Activated CD4-positive, alpha-beta T cell treated with anti-CD3 and anti-CD28 coated beads, Interleukin-2, amount 10 ng/mL, durations not matched to agents 24 days and 14 days (primary cell): ENCODE measurements around the gene PDLIM4. TPM values are rescaled to one million over a fixed set of nuclear protein-coding genes. Genes with fewer than 3 reads are reported as not detected.

Experiments used
- DNase-seq: peaks from one replicate; pipeline ENCODE4 v3.0.0; 2022
- H3K27ac Mint-ChIP-seq: one replicate; pipeline ENCODE4 v1.8.0; 2022; ENCODE audit warnings: mild to moderate bottlenecking, mixed read lengths
- H3K27me3 Mint-ChIP-seq: one replicate; pipeline ENCODE4 v1.8.0; 2022; ENCODE audit warnings: mixed read lengths
- H3K36me3 Mint-ChIP-seq: one replicate; pipeline ENCODE4 v1.8.0; 2022; ENCODE audit warnings: low read depth, mild to moderate bottlenecking, mixed read lengths
- H3K4me1 Mint-ChIP-seq: one replicate; pipeline ENCODE4 v1.8.0; 2021; ENCODE audit warnings: mixed read lengths
- H3K4me3 Mint-ChIP-seq: one replicate; pipeline ENCODE4 v1.8.0; 2022; ENCODE audit warnings: mild to moderate bottlenecking, moderate library complexity, mixed read lengths
- H3K9me3 Mint-ChIP-seq: one replicate; pipeline ENCODE4 v1.8.0; 2021; ENCODE audit warnings: mixed read lengths
- intact Hi-C: fragments of 100-400 bp; cut with micrococcal nuclease; formaldehyde crosslinking; loops from one replicate; pipeline ENCODE4 v1.15.1; 2023
- total RNA-seq: library from RNA; stranded (reverse); gene quantifications from 2 replicates; pipeline ENCODE4 v1.2.3, GENCODE V29; 2022

PDLIM4 gene
- total RNA-seq, 1 donor from 2014 or later: 0.72 TPM

DNA sequence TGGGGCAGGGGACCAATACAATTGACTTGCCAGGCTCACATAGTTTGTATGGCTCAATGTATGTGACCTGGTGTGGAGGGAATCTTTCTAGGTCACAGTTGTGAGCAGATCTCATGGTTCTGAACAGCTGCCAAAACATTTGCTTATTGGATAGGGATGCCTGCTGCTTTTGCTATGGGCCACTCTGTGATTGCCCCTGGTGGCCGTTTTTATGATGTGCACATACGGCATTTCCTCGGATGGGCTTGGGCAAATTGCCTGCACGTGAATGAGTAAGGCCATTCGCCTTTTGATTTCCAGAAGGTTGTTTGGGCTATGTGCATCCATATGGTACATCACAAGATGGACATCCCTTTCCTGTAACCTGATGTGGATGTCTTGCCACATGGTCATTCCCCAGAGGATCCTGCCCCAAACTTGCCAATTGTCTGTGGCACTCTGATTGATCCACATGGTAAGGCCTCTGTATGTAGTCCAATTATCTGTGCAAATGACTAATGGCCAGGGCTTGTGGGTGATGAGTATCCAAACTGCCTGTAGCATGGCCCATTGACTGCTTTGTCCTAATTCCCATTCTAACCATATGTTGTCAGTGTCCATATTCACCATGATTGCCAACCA is 26.0 kb downstream of the PDLIM4 start:
- intact Hi-C loops: no loop called here
- Mint-ChIP-seq H3K9me3 (no peaks in the 10 kb centered on the region), H3K4me1 (no peaks in the 10 kb centered on the region), H3K27ac (no peak overlapping the region), H3K4me3 (no peak overlapping the region), H3K27me3 (peaks cover 12% of the 10 kb centered on the region), H3K36me3 (no peaks in the 10 kb centered on the region)
- no peak for DNase-seq

DNA sequence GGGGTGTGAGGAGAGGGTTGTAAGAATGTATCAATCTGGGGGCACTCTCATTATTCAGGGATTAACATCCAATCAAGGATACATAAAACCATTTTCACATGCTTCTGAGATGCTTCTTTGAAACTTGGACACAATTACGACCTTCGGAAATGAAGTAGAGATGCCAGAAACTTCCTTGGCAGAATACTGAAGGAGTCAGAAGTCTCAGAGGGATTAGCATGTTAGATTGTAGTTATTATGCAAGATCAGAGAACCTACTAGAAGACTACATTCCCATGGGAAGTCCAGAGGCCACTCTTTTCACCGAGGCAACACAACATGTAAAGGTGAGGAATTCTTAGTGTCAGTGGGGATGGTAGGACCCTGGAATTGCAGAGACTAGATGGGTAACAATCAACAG is 31.6 kb downstream of the PDLIM4 start:
- no peaks in the 10 kb centered on the region for H3K36me3 Mint-ChIP-seq
- intact Hi-C loops: no loop called here
- peaks cover 3% of the 10 kb centered on the region for H3K27me3 Mint-ChIP-seq

DNA sequence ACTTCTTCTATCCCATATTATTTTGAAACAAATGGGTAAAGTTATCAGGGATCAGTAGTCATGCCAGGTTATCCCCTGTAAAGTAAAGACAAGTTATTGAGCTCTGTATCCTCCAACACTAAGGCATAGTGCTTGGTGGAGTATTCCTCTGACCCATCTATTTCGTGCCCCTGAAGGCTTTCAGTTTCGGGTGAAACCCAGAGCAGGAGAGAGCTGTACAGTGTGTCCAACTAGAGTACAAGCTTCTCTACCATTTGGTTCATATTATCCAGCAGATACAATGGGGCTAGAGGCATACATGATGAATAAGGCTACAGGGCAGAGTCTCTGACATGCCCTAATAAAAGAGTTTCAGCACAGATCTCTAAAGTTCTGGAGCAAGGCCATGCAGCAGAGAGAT is 33.5 kb downstream of the PDLIM4 start:
- Mint-ChIP-seq H3K27me3 (peaks cover 4% of the 10 kb centered on the region), H3K36me3 (no peaks in the 10 kb centered on the region), H3K9me3 (no peaks in the 10 kb centered on the region), H3K4me3 (no peak overlapping the region), H3K27ac (no peak overlapping the region), H3K4me1 (peaks cover 21% of the 10 kb centered on the region)
- intact Hi-C loops: loop anchor here (5.0 kb wide), 2 partner anchors 206 to 219 kb away; partner anchors contain the start of gene CSF2
- DNase-seq: no peak

More for the DNA sequence above, 31.6 kb downstream of the PDLIM4 start:
- Mint-ChIP-seq H3K4me1 (peaks cover 6% of the 10 kb centered on the region), H3K9me3 (no peaks in the 10 kb centered on the region), H3K4me3 (no peak overlapping the region), H3K27ac (no peak overlapping the region)
- no peak for DNase-seq

DNA sequence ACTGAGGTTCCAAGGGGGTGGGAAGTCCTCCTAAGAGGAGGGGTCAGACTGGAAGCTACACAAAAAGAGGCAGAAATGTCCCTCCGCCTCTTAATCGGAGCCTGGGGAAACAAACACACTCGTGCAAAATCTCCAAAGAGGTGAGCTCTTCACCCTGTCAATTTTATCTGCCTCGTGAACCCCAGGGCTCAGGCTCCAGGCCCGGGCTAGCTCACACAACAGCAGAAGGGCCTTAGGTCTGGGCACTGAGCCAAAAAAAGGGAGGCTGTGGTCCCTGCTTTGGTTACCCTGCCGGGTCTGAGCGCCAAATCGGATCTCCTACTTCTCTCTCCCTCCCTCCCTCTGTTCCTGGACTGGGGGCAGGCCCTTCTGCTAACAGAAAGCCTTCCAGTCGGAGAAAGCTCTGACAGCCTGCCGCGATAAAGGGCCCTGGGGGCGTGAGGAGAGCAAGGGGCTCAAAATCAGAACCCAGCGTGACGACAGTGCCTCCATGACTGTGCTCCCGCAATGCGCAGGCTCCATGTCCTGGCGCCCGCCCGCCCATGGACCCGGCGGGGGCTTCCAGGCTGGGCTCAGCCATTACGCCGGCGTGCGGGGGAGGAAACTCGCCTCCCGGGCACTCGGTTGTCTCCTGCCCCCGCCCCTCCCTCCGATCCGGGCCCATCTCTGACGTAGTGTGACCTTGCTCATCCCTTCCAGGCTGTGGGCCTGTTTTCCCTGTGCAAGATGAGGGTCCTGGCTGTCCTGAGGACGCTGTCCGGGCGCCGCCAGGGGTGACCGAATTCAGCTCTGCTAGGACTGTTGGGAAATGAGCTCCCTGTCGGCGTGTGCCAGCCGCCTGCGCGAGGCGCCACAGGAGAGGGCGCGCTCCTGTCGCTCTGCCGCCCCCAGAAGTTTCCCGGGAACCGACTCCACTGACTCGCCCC is 35.8 kb downstream of the PDLIM4 start:
- intact Hi-C loops: loop anchor here (2.0 to 5.0 kb wide), 3 partner anchors 204 to 733 kb away; partner anchors contain the start of genes CSF2 and ZCCHC10
- DNase-seq: peak; percentile 88

DNA sequence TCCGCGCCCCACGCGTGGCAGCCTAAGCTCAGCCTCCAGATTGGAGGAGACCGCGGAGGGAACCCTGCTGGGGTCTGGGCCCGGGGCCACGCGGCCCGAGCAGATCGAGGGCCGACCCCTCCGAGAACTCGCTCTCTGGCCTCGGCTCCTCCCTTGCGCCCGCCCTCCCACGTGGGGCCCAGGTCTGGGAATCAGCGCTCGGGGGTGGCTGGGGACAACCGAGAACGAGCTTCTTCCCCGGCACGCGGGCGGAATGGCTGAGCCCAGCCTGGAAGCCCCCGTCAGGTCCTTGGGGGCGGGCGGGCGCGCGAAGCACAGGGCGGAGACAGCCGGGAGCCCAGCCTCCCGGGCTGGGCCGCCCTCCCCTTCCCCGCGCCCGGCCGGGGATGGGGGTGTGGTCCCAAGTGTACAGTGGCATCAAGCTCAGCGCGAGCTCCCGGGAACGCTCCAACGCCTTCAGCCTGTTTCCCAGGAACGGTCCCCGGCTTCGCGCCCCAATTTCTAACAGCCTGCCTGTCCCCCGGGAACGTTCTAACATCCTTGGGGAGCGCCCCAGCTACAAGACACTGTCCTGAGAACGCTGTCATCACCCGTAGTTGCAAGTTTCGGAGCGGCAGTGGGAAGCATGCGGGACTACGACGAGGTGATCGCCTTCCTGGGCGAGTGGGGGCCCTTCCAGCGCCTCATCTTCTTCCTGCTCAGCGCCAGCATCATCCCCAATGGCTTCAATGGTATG is 36.7 kb downstream of the PDLIM4 start, which contains the start of gene SLC22A4:
Gene SLC22A4 (plus strand): TSS at position 403 of the 736 bp plus-strand sequence. CDS start 223 bp downstream, at position 626.
- peak; percentile 92 for DNase-seq
- Mint-ChIP-seq H3K27ac (peak within 1 kb of the TSS; percentile 94), H3K27me3 (peaks cover 5% of the 10 kb centered on the region), H3K9me3 (no peaks in the 10 kb centered on the region), H3K4me1 (peaks cover 30% of the 10 kb centered on the region), H3K36me3 (no peaks in the 10 kb centered on the region), H3K4me3 (peak within 1 kb of the TSS; percentile 96)
- intact Hi-C loops: loop anchor here (1.0 to 5.0 kb wide), 6 partner anchors 33 to 733 kb away; partner anchors contain the start of genes CSF2, P4HA2 and ZCCHC10

More for the DNA sequence above, 35.8 kb downstream of the PDLIM4 start:
- no peaks in the 10 kb centered on the region for H3K9me3 Mint-ChIP-seq
- no peaks in the 10 kb centered on the region for H3K36me3 Mint-ChIP-seq
- peaks cover 29% of the 10 kb centered on the region for H3K4me1 Mint-ChIP-seq
- H3K27me3 Mint-ChIP-seq: peaks cover 4% of the 10 kb centered on the region
- peak overlapping the region; percentile 96 for H3K4me3 Mint-ChIP-seq
- H3K27ac Mint-ChIP-seq: peak overlapping the region; percentile 94

DNA sequence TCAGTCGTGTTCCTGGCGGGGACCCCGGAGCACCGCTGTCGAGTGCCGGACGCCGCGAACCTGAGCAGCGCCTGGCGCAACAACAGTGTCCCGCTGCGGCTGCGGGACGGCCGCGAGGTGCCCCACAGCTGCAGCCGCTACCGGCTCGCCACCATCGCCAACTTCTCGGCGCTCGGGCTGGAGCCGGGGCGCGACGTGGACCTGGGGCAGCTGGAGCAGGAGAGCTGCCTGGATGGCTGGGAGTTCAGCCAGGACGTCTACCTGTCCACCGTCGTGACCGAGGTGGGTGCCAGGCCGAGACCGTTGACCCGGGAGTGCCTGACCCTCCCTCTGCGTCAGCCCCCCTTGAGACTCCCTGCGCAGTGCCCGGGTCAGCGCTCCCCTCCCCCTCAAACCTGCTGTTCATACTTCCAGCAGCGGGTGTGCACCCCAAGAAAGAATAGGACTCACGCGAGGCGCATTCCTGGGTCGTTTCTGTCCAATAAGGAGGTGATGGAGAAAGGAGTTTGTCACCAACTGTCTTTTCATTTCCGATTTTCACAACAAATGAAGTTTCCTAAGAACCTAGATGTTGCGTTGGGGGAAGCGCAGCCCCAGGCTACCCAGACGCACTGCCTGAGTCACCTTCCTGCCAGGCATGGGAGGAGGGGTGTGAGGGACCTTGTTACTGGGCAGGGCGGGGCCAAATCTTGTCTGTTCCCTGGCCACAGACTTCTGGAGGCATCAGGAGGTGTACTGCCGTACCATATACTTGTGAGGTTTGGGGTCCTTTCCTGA is 37.4 kb downstream of the PDLIM4 start:
- intact Hi-C loops: loop anchor here (1.0 to 5.0 kb wide), 6 partner anchors 34 to 275 kb away; partner anchors contain the start of genes CSF2, P4HA2 and SLC22A5
- DNase-seq: peak; percentile 87
- Mint-ChIP-seq H3K27ac (peak overlapping the region; percentile 94), H3K4me3 (peak overlapping the region; percentile 96), H3K4me1 (peaks cover 30% of the 10 kb centered on the region), H3K36me3 (no peaks in the 10 kb centered on the region), H3K27me3 (peaks cover 5% of the 10 kb centered on the region), H3K9me3 (no peaks in the 10 kb centered on the region)

DNA sequence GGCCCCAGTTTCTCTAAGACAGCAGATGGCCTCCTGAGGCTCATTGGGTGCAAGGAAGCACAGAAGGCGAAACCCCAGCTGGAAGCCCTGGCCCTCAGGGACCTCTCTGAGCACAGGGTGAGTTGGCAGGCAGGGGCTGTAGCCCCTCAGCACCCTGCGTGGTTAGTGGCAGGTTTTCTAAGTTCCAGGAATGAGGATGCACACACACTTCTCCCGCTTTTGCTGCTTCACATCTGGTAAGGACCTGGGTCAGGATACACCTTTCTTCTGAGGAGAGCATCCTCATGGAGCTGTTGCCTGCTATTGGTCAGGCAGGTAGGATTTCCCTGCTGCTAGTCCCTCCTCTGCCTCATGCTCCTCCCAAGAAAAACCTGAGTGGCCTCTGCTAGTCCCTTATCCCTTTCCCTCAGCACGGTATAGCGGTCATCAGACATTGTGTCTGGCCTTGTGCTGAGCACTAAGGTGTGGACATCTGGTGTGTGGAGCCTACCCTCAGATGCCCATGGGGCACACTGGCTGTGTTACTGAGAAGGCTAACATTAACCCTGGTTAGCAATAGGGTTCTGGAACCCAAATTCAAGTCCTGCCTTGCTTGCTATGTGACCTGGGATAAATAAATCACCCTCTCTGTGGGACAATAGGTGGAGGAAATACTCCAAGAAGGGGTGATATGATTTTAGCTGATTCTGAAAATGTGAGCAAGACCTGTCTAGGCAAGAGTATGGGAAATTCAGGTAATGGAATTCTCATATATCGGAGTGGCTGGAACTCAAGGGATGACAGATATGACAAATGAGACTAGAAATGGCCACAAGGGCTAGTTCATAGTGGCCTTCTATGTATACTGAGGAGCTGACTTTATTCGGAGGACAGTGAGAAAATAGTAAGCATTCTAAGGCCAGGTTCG is 38.3 kb downstream of the PDLIM4 start:
- Mint-ChIP-seq H3K4me3 (peak overlapping the region; percentile 96), H3K27me3 (peaks cover 5% of the 10 kb centered on the region)

DNA sequence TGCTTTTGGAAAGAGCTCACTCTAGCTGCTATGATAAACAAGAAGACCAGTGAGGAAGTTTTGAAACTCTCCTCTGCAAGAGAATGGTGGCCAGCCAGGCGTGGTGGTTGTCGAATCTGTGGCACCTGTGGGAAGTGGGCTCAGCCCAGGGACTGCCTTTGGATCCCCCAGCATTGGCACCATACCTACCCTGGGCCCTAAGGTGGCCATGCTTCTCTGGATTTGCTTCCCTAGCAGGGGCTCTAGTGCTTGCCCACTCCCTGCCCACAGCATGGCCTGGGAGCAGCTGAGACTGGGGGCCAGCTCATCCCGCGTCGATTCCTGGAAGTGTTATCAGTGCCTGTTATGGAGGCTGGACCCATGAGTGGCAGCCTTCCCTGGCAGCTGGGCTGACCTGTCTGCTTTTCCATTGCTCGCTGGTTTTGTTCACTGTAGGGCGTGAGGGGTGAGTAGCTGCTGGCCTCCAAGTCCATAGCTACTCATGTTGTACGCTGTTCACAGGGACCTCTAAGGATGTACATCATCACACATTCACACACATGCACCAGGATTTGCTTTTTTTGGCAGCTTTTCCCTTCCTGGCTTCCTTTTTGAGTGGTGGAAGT is 39.0 kb downstream of the PDLIM4 start:
- no peak overlapping the region for H3K4me3 Mint-ChIP-seq
- intact Hi-C loops: loop anchor here (5.0 kb wide), 1 partner anchor 71 kb away; the partner anchor contains the start of gene SLC22A5
- no peaks in the 10 kb centered on the region for H3K36me3 Mint-ChIP-seq
- peaks cover 30% of the 10 kb centered on the region for H3K4me1 Mint-ChIP-seq
- no peak for DNase-seq
- peaks cover 5% of the 10 kb centered on the region for H3K27me3 Mint-ChIP-seq
- H3K9me3 Mint-ChIP-seq: no peaks in the 10 kb centered on the region
- no peak overlapping the region for H3K27ac Mint-ChIP-seq

More for the DNA sequence above, 38.3 kb downstream of the PDLIM4 start:
- Mint-ChIP-seq H3K27ac (peak overlapping the region; percentile 94), H3K4me1 (peaks cover 30% of the 10 kb centered on the region), H3K36me3 (no peaks in the 10 kb centered on the region), H3K9me3 (no peaks in the 10 kb centered on the region)
- no peak for DNase-seq
- intact Hi-C loops: loop anchor here (2.0 to 5.0 kb wide), 3 partner anchors 35 to 72 kb away; partner anchors contain the start of genes P4HA2 and SLC22A5

DNA sequence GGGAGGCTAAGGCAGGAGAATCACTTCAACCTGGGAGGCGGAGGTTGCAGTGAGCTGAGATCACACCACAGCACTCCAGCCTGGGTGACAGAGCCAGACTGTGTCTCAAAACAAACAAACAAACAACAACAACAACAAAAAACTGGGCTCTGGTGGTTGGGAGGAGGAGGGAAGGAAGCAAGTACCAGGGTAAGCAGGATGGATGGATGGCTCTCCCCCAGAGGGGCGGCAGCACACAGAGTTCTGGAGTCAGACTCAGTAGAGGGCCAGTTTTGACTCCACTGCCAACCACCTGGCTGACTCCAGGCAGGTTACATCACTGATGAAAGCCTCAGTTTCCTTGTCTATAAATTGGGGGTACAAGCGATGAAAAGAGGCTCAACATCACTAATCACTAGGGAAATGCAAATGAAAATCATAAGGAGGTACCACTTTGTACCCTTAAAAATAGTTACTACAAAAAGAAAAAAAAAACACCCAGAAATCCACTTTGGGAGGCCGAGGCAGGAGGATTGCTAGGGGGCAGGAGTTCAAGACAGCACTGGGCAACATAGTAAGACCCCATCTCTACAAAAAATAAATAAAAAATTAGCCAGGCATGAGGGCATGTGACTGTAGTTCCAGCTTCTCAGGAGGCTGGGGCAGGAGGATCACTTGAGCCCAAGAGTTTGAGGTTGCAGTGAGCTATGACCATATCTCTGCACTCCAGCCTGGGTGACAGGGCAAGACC is 39.9 kb downstream of the PDLIM4 start:
- H3K4me1 Mint-ChIP-seq: peaks cover 30% of the 10 kb centered on the region
- DNase-seq: no peak
- H3K9me3 Mint-ChIP-seq: no peaks in the 10 kb centered on the region
- no peak overlapping the region for H3K27ac Mint-ChIP-seq
- H3K36me3 Mint-ChIP-seq: no peaks in the 10 kb centered on the region
- H3K4me3 Mint-ChIP-seq: no peak overlapping the region
- intact Hi-C loops: loop anchor here (5.0 kb wide), 1 partner anchor 70 kb away; the partner anchor contains the start of gene SLC22A5
- peaks cover 5% of the 10 kb centered on the region for H3K27me3 Mint-ChIP-seq

DNA sequence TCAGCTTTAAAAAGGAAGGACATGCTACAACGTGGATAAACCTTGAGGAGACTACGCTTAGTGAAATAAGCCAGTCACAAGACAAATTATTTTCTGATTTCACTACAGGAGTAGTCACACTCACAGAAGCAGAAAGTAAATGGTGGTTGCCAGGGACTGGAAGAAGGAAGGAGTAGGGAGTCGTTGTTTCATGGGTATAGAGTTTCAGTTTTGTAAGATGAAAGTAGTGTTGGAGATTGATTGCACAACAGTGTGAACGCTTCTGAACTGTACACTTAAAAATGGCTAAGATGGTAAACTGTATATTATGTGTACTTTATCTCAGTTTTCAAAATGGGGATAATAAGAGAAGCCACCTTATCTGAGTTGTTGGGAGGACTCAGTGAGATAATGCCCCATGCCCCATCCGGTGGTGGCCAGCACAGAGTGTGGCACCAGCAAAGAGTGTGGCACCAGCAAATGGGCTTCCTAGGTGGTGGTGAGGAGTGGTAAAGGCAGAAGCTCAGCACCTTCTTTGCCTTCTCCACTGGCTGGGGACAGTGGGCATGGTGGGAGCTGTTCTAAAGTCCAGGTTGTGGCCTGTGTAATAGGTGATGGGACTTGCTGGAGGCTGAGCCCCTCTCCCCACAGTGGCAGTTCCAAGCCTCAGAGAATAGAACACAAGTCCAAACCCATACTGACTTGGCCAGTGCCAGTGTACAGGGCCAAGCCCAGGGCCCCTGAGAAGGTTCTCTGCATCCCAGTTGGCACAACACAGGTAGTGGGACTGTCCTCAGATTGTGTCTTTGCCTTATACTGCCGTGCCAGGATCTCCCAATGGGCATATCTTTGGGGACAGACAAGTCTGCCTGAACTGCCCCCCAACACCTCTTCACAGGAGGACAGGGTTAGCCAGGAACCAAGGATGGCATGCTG is 41.1 kb downstream of the PDLIM4 start:
- Mint-ChIP-seq H3K9me3 (no peaks in the 10 kb centered on the region), H3K4me1 (peaks cover 26% of the 10 kb centered on the region), H3K36me3 (no peaks in the 10 kb centered on the region), H3K27ac (no peak overlapping the region), H3K27me3 (peaks cover 3% of the 10 kb centered on the region), H3K4me3 (no peak overlapping the region)
- intact Hi-C loops: loop anchor here (5.0 kb wide), 1 partner anchor 69 kb away; the partner anchor contains the start of gene SLC22A5
- no peak for DNase-seq
